GM03348 (cell line): ENCODE results near the gene S100A14.

Source experiments
- DNase-seq: peaks from one replicate; pipeline ENCODE4 v3.0.0; 2012; ENCODE audit warnings: low spot score

The S100A14 gene

GRCh38 chr1:153638261-153638660 is 22.1 kb upstream of the S100A14 start:
- DNase-seq, result no peak

GRCh38 chr1:153636312-153636711 is 20.2 kb upstream of the S100A14 start:
- no peak for DNase-seq

- DNase-seq, result no peak
Measured at GRCh38 chr1:153635872-153636271, 19.7 kb upstream of the S100A14 start.

- peak; percentile 97 for DNase-seq
Measured at GRCh38 chr1:153633754-153634665, 17.9 kb upstream of the S100A14 start, which contains the start of gene CHTOP. Gene CHTOP, plus strand, starts transcription at chr1:153634066. Its CDS starts 2,523 bp downstream, at chr1:153636589.

GRCh38 chr1:153633161-153633753 is 17.1 kb upstream of the S100A14 start:
- peak; percentile 58 for DNase-seq

- DNase-seq, result no peak
Measured at GRCh38 chr1:153631047-153632022, 15.2 kb upstream of the S100A14 start.

GRCh38 chr1:153630384-153630783 is 14.3 kb upstream of the S100A14 start:
- DNase-seq, result no peak

- peak; percentile 26 for DNase-seq
Measured at GRCh38 chr1:153629971-153630370, 13.8 kb upstream of the S100A14 start.

GRCh38 chr1:153629343-153629665 is 13.2 kb upstream of the S100A14 start:
- no peak for DNase-seq

GRCh38 chr1:153628638-153629342 is 12.7 kb upstream of the S100A14 start:
- DNase-seq, result no peak

GRCh38 chr1:153627715-153628626 is 11.8 kb upstream of the S100A14 start, which contains the start of gene S100A1:
Gene S100A1, plus strand, starts transcription at chr1:153628434. Its CDS starts 2,088 bp downstream, at chr1:153630522.
- no peak for DNase-seq

GRCh38 chr1:153626904-153627714 is 11.0 kb upstream of the S100A14 start, which contains the start of gene S100A13:
Gene S100A13, minus strand, starts transcription at chr1:153627505. Its CDS starts 1,033 bp downstream, at chr1:153626472.
- peak; percentile 92 for DNase-seq

GRCh38 chr1:153626477-153626903 is 10.4 kb upstream of the S100A14 start:
- no peak for DNase-seq

GRCh38 chr1:153624965-153625611 is 9.0 kb upstream of the S100A14 start:
- DNase-seq, result no peak

GRCh38 chr1:153623101-153623500 is 7.0 kb upstream of the S100A14 start:
- DNase-seq, result no peak

GRCh38 chr1:153619171-153619570 is 3.0 kb upstream of the S100A14 start:
- DNase-seq, result no peak

GRCh38 chr1:153617663-153618062 is 1.5 kb upstream of the S100A14 start:
- peak; percentile 73 for DNase-seq

GRCh38 chr1:153616917-153617311 is 789 bp upstream of the S100A14 start:
- no peak for DNase-seq

- DNase-seq, result no peak
Measured at GRCh38 chr1:153615406-153615805, 719 bp downstream of the S100A14 start.
